ENCODE results near the gene IL24.

- TF ChIP-seq CTCF (IDR thresholded peaks at IDR 0.05) (no peak), POLR2A (IDR thresholded peaks at IDR 0.05) (no peak)
These were observed 28.0 kb downstream of the IL24 start for GRCh38 chr1:206925106-206925736.
